SK-N-SH (cell line): ENCODE data around the gene ZNF662. TPM values are rescaled to one million over a fixed set of nuclear protein-coding genes. Genes with fewer than 3 reads are reported as not detected.
A peak's percentile ranks its signal among the peaks of the same experiment; 100 is the strongest.

ENCODE experiments used
- CTCF ChIA-PET: fragments of 300-600, 350-600 bp; formaldehyde crosslinking; extraction: SDS; loops from one replicate; lab custom pipeline; 2021; lab: Yijun Ruan, JAX
- POLR2A ChIA-PET: fragments of 350-600 bp; sonication (Branson Sonifier 250); formaldehyde crosslinking; extraction: SDS; loops from one replicate; lab custom pipeline; 2020; ENCODE audit warnings: antibody characterized with exemption, inconsistent platforms; lab: Yijun Ruan, JAX
- DNase-seq: peaks from one replicate; pipeline ENCODE4 v3.0.0; 2012
- H2AFZ ChIP-seq: fragments of 200-600 bp; sonication (generic); 2 replicates; pipeline ENCODE4 v1.8.1; 2016; ENCODE audit warnings: antibody characterized with exemption, mild to moderate bottlenecking, low read depth
- H3F3A ChIP-seq: fragments of 200-600 bp; sonication (generic); replicated peaks from 2 replicates; pipeline ENCODE3; 2016; ENCODE audit warnings: antibody characterized with exemption, mild to moderate bottlenecking; ENCODE audit not compliant: insufficient read depth
- H3K27ac ChIP-seq, 2 experiments: fragments of 200-500 bp in 1 of 2; fragments of 200-600 bp in 1 of 2; sonication (Bioruptor generic) in 1 of 2; sonication (generic), shearing (Covaris generic) in 1 of 2; 2 replicates each; pipeline versions ENCODE4 v1.5.1 to v1.6.1; 2014 to 2016; ENCODE audit warnings: low read depth in 2 of 2, inconsistent platforms in 1 of 2, low read length in 1 of 2, mild to moderate bottlenecking in 1 of 2, mixed read lengths in 1 of 2
- H3K27me3 ChIP-seq: fragments of 200-600 bp; sonication (generic), shearing (Covaris generic); 2 replicates; pipeline ENCODE4 v1.6.1; 2016; ENCODE audit warnings: mixed run types; ENCODE audit not compliant: insufficient read depth
- H3K36me3 ChIP-seq, 2 experiments: fragments of 200-500 bp in 1 of 2; fragments of 200-600 bp in 1 of 2; sonication (Bioruptor generic) in 1 of 2; sonication (generic) in 1 of 2; replicated peaks in 1 of 2; 2 replicates each; pipeline versions ENCODE3 to v1.5.1; 2014 to 2016; ENCODE audit warnings: low read length in 1 of 2, mild to moderate bottlenecking in 1 of 2; ENCODE audit not compliant: insufficient read depth in 2 of 2, control insufficient read depth in 1 of 2
- H3K4me1 ChIP-seq, 2 experiments: fragments of 200-500 bp in 1 of 2; fragments of 200-600 bp in 1 of 2; sonication (Bioruptor generic) in 1 of 2; sonication (generic), shearing (Covaris generic) in 1 of 2; 2 replicates each; pipeline versions ENCODE4 v1.5.1 to v1.6.1; 2014 to 2016; ENCODE audit warnings: low read depth in 1 of 2, low read length in 1 of 2, mixed run types in 1 of 2; ENCODE audit not compliant: insufficient read depth in 2 of 2, control insufficient read depth in 1 of 2
- H3K4me2 ChIP-seq: fragments of 200-600 bp; sonication (generic), shearing (Covaris generic); 2 replicates; pipeline ENCODE4 v1.6.1; 2017; ENCODE audit warnings: mixed run types
- H3K4me3 ChIP-seq, 2 experiments: fragments of 200-500 bp in 1 of 2; fragments of 200-600 bp in 1 of 2; sonication (Bioruptor generic) in 1 of 2; sonication (generic), shearing (Covaris generic) in 1 of 2; 2 replicates each; pipeline versions ENCODE4 v1.5.1 to v1.8.1; 2014 to 2016; ENCODE audit warnings: low read depth in 2 of 2, inconsistent platforms in 1 of 2, low read length in 1 of 2, mild to moderate bottlenecking in 1 of 2, mixed read lengths in 1 of 2, moderate library complexity in 1 of 2
- H3K79me2 ChIP-seq: fragments of 200-600 bp; sonication (generic); 2 replicates; pipeline ENCODE4 v1.8.1; 2017; ENCODE audit warnings: mild to moderate bottlenecking; ENCODE audit not compliant: insufficient read depth
- H3K9ac ChIP-seq: fragments of 200-600 bp; sonication (generic); 2 replicates; pipeline ENCODE4 v1.6.1; 2017; ENCODE audit warnings: mixed run types
- H3K9me2 ChIP-seq: fragments of 200-600 bp; sonication (generic); 2 replicates; pipeline ENCODE4 v1.6.1; 2017; ENCODE audit warnings: mixed run types
- H3K9me3 ChIP-seq: fragments of 200-600 bp; sonication (generic); 2 replicates; pipeline ENCODE4 v1.6.1; 2017; ENCODE audit warnings: mixed run types, mild to moderate bottlenecking, moderate library complexity
- H4K20me1 ChIP-seq: fragments of 200-600 bp; sonication (generic); 2 replicates; pipeline ENCODE4 v1.6.1; 2017; ENCODE audit warnings: mild to moderate bottlenecking, mixed run types; ENCODE audit not compliant: insufficient read depth
- CHD2 ChIP-seq: fragments of 150-350 bp; IDR thresholded peaks from 2 replicates; pipeline ENCODE4 v1.6.1; 2018; ENCODE audit warnings: low read length; ENCODE audit not compliant: partially characterized antibody
- EZH2phosphoT487 ChIP-seq: fragments of 200-600 bp; sonication (generic); IDR thresholded peaks from 2 replicates; pipeline ENCODE4 v1.6.1; 2017; ENCODE audit warnings: low read depth, mixed run types, mild to moderate bottlenecking, antibody characterized with exemption, moderate library complexity, borderline replicate concordance
- FOSL2 ChIP-seq: IDR thresholded peaks from 2 replicates; pipeline ENCODE4 v1.4.0; 2012; ENCODE audit warnings: low read depth, mild to moderate bottlenecking, moderate library complexity, borderline replicate concordance
- FOXM1 ChIP-seq: IDR thresholded peaks from 2 replicates; pipeline ENCODE4 v1.4.0; 2012; ENCODE audit warnings: low read depth, mild to moderate bottlenecking
- GABPA ChIP-seq: IDR thresholded peaks from 2 replicates; pipeline ENCODE4 v1.4.0; 2012; ENCODE audit warnings: low read depth, mild to moderate bottlenecking
- GATA2 ChIP-seq: sonication (generic); formaldehyde crosslinking; IDR thresholded peaks from 2 replicates; pipeline ENCODE4 v1.5.0; 2020; ENCODE audit warnings: mild to moderate bottlenecking, missing genetic modification reagents
- JUND ChIP-seq: IDR thresholded peaks from 2 replicates; pipeline ENCODE4 v1.4.0; 2012
- MEF2A ChIP-seq: IDR thresholded peaks from 2 replicates; pipeline ENCODE4 v1.4.0; 2012; ENCODE audit warnings: low read depth, borderline replicate concordance
- MXI1 ChIP-seq: IDR thresholded peaks from 2 replicates; pipeline ENCODE4 v1.6.1; 2012; ENCODE audit warnings: mild to moderate bottlenecking, low read depth, low read length, improper control_type of control experiment
- RAD21 ChIP-seq: IDR thresholded peaks from 2 replicates; pipeline ENCODE4 v1.6.1; 2012; ENCODE audit warnings: mild to moderate bottlenecking, low read length
- REST ChIP-seq: IDR thresholded peaks from 2 replicates; pipeline ENCODE4 v1.6.1; 2012; ENCODE audit warnings: mild to moderate bottlenecking, low read depth, low read length, moderate library complexity
- RXRA ChIP-seq: IDR thresholded peaks from 2 replicates; pipeline ENCODE4 v1.4.0; 2012; ENCODE audit warnings: low read depth, mild to moderate bottlenecking, borderline replicate concordance
- SIN3A ChIP-seq: IDR thresholded peaks from 2 replicates; pipeline ENCODE4 v1.6.1; 2012; ENCODE audit warnings: low read depth, mild to moderate bottlenecking, low read length, moderate library complexity, borderline replicate concordance
- TEAD4 ChIP-seq: IDR thresholded peaks from 2 replicates; pipeline ENCODE4 v1.4.0; 2012; ENCODE audit warnings: mild to moderate bottlenecking, borderline replicate concordance; ENCODE audit not compliant: insufficient read depth
- USF1 ChIP-seq: IDR thresholded peaks from 2 replicates; pipeline ENCODE4 v1.4.0; 2012; ENCODE audit warnings: low read depth, borderline replicate concordance
- YY1 ChIP-seq: IDR thresholded peaks from 2 replicates; pipeline ENCODE4 v1.4.0; 2012; ENCODE audit warnings: low read depth, mild to moderate bottlenecking
- WGBS: methylation state at CpG from one replicate; pipeline ENCODE4 v1.1.6; 2017; ENCODE audit warnings: low lambda C conversion rate; 5-methylcytosine and 5-hydroxymethylcytosine counted together
- polyA plus RNA-seq, 3 experiments: library from polyadenylated mRNA; depleted of rRNA; stranded (reverse); fragments of >200 nt; gene quantifications; 2 replicates each; pipeline ENCODE4 v1.2.3, GENCODE V29; 2012

ZNF662 gene
- polyA plus RNA-seq, 1 of the 3 experiments (the other 2 are of a cell fraction), result 0.30 TPM

GRCh38 chr3:42902257-42902656, 3.7 kb upstream of the ZNF662 start (continued):
- no peak for TF ChIP-seq REST
- TF ChIP-seq TEAD4, result no peak
- TF ChIP-seq GATA2 (CRISPR knock-in tag), result no peak
- TF ChIP-seq YY1, result no peak
- no peak for TF ChIP-seq JUND
- no peak for TF ChIP-seq RAD21

GRCh38 chr3:42904076-42904475, 1.9 kb upstream of the ZNF662 start:
- Histone ChIP-seq H3K4me3 (no peak overlapping the region), H3K4me2 (no peak overlapping the region), H3K9me2 (no peaks in the 10 kb centered on the region), H2AFZ (no peak overlapping the region), H3K36me3 (no peaks in the 10 kb centered on the region), H3K9me3 (no peaks in the 10 kb centered on the region), H3F3A (no peaks in the 10 kb centered on the region), H3K9ac (no peak overlapping the region), H3K27ac (no peak overlapping the region)
- 29% methylated on average over 1 of the region's 1 CpG for WGBS
- CTCF ChIA-PET, result no interaction called here
- TF ChIP-seq YY1 (no peak), CHD2 (no peak), FOXM1 (no peak), TEAD4 (no peak), USF1 (no peak), EZH2phosphoT487 (no peak), RAD21 (no peak), SIN3A (no peak), MXI1 (no peak)
- TF ChIP-seq, all 33 proteins: peak for 0
- no peaks in the 10 kb centered on the region for H3K79me2 ChIP-seq
- no peak for DNase-seq
- peaks cover 0 to 8% of the 10 kb centered on the region in 2 experiments; a peak in 2 of 4 replicates for H3K4me1 ChIP-seq
- H3K27me3 ChIP-seq, result no peaks in the 10 kb centered on the region; the same call in 1 of the 2 replicates
- no peaks in the 10 kb centered on the region for H4K20me1 ChIP-seq
- POLR2A ChIA-PET, result no interaction called here

GRCh38 chr3:42905740-42906069, 237 bp upstream of the ZNF662 start:
- DNase-seq, result no peak
- H3K27ac ChIP-seq, result no peak overlapping the region
- POLR2A ChIA-PET, result interaction anchor here (1.3 kb wide), 1 partner anchor 305 kb away, joined by 4 read pairs; the partner anchor contains the start of gene NKTR
- H3K4me3 ChIP-seq, result peak overlapping the region in 1 of 2 experiments; percentile 43; a peak in 2 of 4 replicates
- no peaks in the 10 kb centered on the region for H3K36me3 ChIP-seq
- no peak overlapping the region for H3K9ac ChIP-seq
- H3K79me2 ChIP-seq, result no peaks in the 10 kb centered on the region
- H3K4me2 ChIP-seq, result no peak overlapping the region
- H3K27me3 ChIP-seq, result no peaks in the 10 kb centered on the region; the same call in 1 of the 2 replicates
- no peak overlapping the region for H2AFZ ChIP-seq
- peaks cover 0 to 8% of the 10 kb centered on the region in 2 experiments; a peak in 2 of 4 replicates for H3K4me1 ChIP-seq
- TF ChIP-seq GABPA (no peak), MEF2A (no peak), USF1 (no peak), REST (no peak), RXRA (no peak), MXI1 (no peak), FOSL2 (no peak), YY1 (no peak)
- TF ChIP-seq, all 33 proteins: peak for 0
- Histone ChIP-seq H4K20me1 (no peaks in the 10 kb centered on the region), H3K9me2 (no peaks in the 10 kb centered on the region), H3F3A (no peaks in the 10 kb centered on the region), H3K9me3 (no peaks in the 10 kb centered on the region)
- WGBS, result 46% methylated on average over 12 of the region's 12 CpGs
- CTCF ChIA-PET, result no interaction called here
